Measurements from ENCODE around the gene DDX6.
"Not testable (repeated sequence)": the region's sequence is repeated elsewhere in the genome, so short reads cannot be mapped to it uniquely, and the experiment has no call there.

The DDX6 gene

GRCh38 chr11:118791111-118791960, at the start of gene DDX6:
DDX6 (minus strand) TSS chr11:118791164; CDS start chr11:118786251, 4,913 bp downstream.
- peak within 1 kb of the TSS; percentile 99 for H3K4me3 Mint-ChIP-seq
- DNase-seq = peak; percentile 95
- H3K36me3 Mint-ChIP-seq = peaks cover 25% of the 10 kb centered on the region
- peaks cover 3% of the 10 kb centered on the region for H3K27me3 Mint-ChIP-seq
- peaks cover 30% of the 10 kb centered on the region for H3K4me1 Mint-ChIP-seq
- H3K27ac Mint-ChIP-seq = peak within 1 kb of the TSS; percentile 99
- CTCF ChIA-PET = interaction anchor here (1.2 to 6.7 kb wide), 10 partner anchors 28 to 138 kb away, joined by 3 to 54 read pairs (median 4); partner anchors contain the start of gene CXCR5
- no peaks in the 10 kb centered on the region for H3K9me3 Mint-ChIP-seq

GRCh38 chr11:118838905-118839553, 48.1 kb upstream of the DDX6 start:
- Mint-ChIP-seq H3K27me3 (no peaks in the 10 kb centered on the region), H3K4me3 (no peak overlapping the region), H3K36me3 (no peaks in the 10 kb centered on the region), H3K27ac (no peak overlapping the region), H3K9me3 (no peaks in the 10 kb centered on the region), H3K4me1 (peaks cover 34% of the 10 kb centered on the region)
- CTCF ChIA-PET = interaction anchor here (0.6 to 1.7 kb wide), 2 partner anchors 49 to 428 kb away, joined by 3 to 4 read pairs; no protein-coding TSS in a partner anchor
- no peak for DNase-seq

- no peaks in the 10 kb centered on the region for H3K36me3 Mint-ChIP-seq
- DNase-seq = no peak
- CTCF ChIA-PET = interaction anchor here (0.6 kb wide), 1 partner anchor 1381 kb away, joined by 3 read pairs; no protein-coding TSS in a partner anchor
- H3K27ac Mint-ChIP-seq = no peak overlapping the region
- no peaks in the 10 kb centered on the region for H3K9me3 Mint-ChIP-seq
- H3K4me1 Mint-ChIP-seq = peaks cover 37% of the 10 kb centered on the region
- no peaks in the 10 kb centered on the region for H3K27me3 Mint-ChIP-seq
- no peak overlapping the region for H3K4me3 Mint-ChIP-seq
Measured at GRCh38 chr11:118837868-118838267, 46.9 kb upstream of the DDX6 start.

GRCh38 chr11:118834427-118835028, 43.6 kb upstream of the DDX6 start:
- H3K36me3 Mint-ChIP-seq = no peaks in the 10 kb centered on the region
- H3K4me1 Mint-ChIP-seq = peaks cover 16% of the 10 kb centered on the region
- H3K27me3 Mint-ChIP-seq = no peaks in the 10 kb centered on the region
- peak overlapping the region; percentile 82 for H3K27ac Mint-ChIP-seq
- CTCF ChIA-PET = interaction anchor here (0.6 to 1.0 kb wide), 2 partner anchors 26 to 33 kb away, joined by 3 read pairs; no protein-coding TSS in a partner anchor
- H3K4me3 Mint-ChIP-seq = peak overlapping the region; percentile 52
- DNase-seq = no peak
- no peaks in the 10 kb centered on the region for H3K9me3 Mint-ChIP-seq

GRCh38 chr11:118827118-118827517, 36.2 kb upstream of the DDX6 start:
- CTCF ChIA-PET = no interaction called here
- DNase-seq = no peak
- Mint-ChIP-seq H3K4me1 (peaks cover 2% of the 10 kb centered on the region), H3K9me3 (no peaks in the 10 kb centered on the region), H3K27me3 (no peaks in the 10 kb centered on the region), H3K36me3 (no peaks in the 10 kb centered on the region), H3K27ac (no peak overlapping the region), H3K4me3 (no peak overlapping the region)

GRCh38 chr11:118822936-118823510, 32.1 kb upstream of the DDX6 start:
- H3K36me3 Mint-ChIP-seq, H3K27me3 Mint-ChIP-seq, H3K27ac Mint-ChIP-seq, DNase-seq, H3K9me3 Mint-ChIP-seq, H3K4me3 Mint-ChIP-seq, H3K4me1 Mint-ChIP-seq, CTCF ChIA-PET: not testable (repeated sequence)

GRCh38 chr11:118820412-118821357, 29.7 kb upstream of the DDX6 start:
- no peaks in the 10 kb centered on the region for H3K9me3 Mint-ChIP-seq
- no peaks in the 10 kb centered on the region for H3K36me3 Mint-ChIP-seq
- no peak overlapping the region for H3K4me3 Mint-ChIP-seq
- DNase-seq = no peak
- no peak overlapping the region for H3K27ac Mint-ChIP-seq
- H3K27me3 Mint-ChIP-seq = no peaks in the 10 kb centered on the region
- peaks cover 7% of the 10 kb centered on the region for H3K4me1 Mint-ChIP-seq
- CTCF ChIA-PET = no interaction called here

- H3K4me3 Mint-ChIP-seq, H3K4me1 Mint-ChIP-seq, H3K36me3 Mint-ChIP-seq, CTCF ChIA-PET, H3K27ac Mint-ChIP-seq, H3K27me3 Mint-ChIP-seq, H3K9me3 Mint-ChIP-seq, DNase-seq: not testable (repeated sequence)
Measured at GRCh38 chr11:118820025-118820379, 29.0 kb upstream of the DDX6 start.

GRCh38 chr11:118819334-118820024, 28.5 kb upstream of the DDX6 start:
- no peak for DNase-seq
- CTCF ChIA-PET = no interaction called here
- Mint-ChIP-seq H3K4me1 (peaks cover 7% of the 10 kb centered on the region), H3K27me3 (no peaks in the 10 kb centered on the region), H3K27ac (no peak overlapping the region), H3K9me3 (no peaks in the 10 kb centered on the region), H3K36me3 (no peaks in the 10 kb centered on the region), H3K4me3 (no peak overlapping the region)

GRCh38 chr11:118818130-118818529, 27.2 kb upstream of the DDX6 start:
- H3K4me1 Mint-ChIP-seq = peaks cover 7% of the 10 kb centered on the region
- no peaks in the 10 kb centered on the region for H3K36me3 Mint-ChIP-seq
- CTCF ChIA-PET = no interaction called here
- H3K4me3 Mint-ChIP-seq = no peak overlapping the region
- no peaks in the 10 kb centered on the region for H3K27me3 Mint-ChIP-seq
- H3K27ac Mint-ChIP-seq = no peak overlapping the region
- no peak for DNase-seq
- no peaks in the 10 kb centered on the region for H3K9me3 Mint-ChIP-seq

- CTCF ChIA-PET = no interaction called here
- no peaks in the 10 kb centered on the region for H3K4me1 Mint-ChIP-seq
- H3K9me3 Mint-ChIP-seq = no peaks in the 10 kb centered on the region
- H3K27ac Mint-ChIP-seq = no peak overlapping the region
- H3K27me3 Mint-ChIP-seq = no peaks in the 10 kb centered on the region
- no peak for DNase-seq
- H3K36me3 Mint-ChIP-seq = no peaks in the 10 kb centered on the region
- H3K4me3 Mint-ChIP-seq = no peak overlapping the region
Measured at GRCh38 chr11:118813551-118813950, 22.6 kb upstream of the DDX6 start.

- CTCF ChIA-PET = no interaction called here
- no peaks in the 10 kb centered on the region for H3K36me3 Mint-ChIP-seq
Measured at GRCh38 chr11:118812485-118812884, 21.5 kb upstream of the DDX6 start.

More at GRCh38 chr11:118812485-118812884, 21.5 kb upstream of the DDX6 start:
- Mint-ChIP-seq H3K27me3 (no peaks in the 10 kb centered on the region), H3K4me1 (no peaks in the 10 kb centered on the region), H3K27ac (no peak overlapping the region), H3K4me3 (no peak overlapping the region), H3K9me3 (no peaks in the 10 kb centered on the region)
- DNase-seq = no peak

All from activated naive CD4-positive, alpha-beta T cell treated with anti-CD3 and anti-CD28 coated beads, Interleukin-2, amount 10 ng/mL, durations not matched to agents 7 days and 5 days (primary cell).